K562 (cell line): ENCODE data around the gene PNPLA2. TPM values are rescaled to one million over a fixed set of nuclear protein-coding genes. Genes with fewer than 3 reads are reported as not detected.

Experiments used
- ATAC-seq: fragments of 200-7000 bp; cut with Tn5 transposase; 3 replicates; pipeline ENCODE4 v1.9.1; 2020; ENCODE audit warnings: moderate library complexity
- BruUV-seq: library from RNA; stranded (reverse); fragments of 400-500 nt; replicated peaks from 2 replicates; lab custom pipeline; 2021; lab: Mats Ljungman, UMichigan
- CTCF ChIA-PET: fragments of 300-600 bp; formaldehyde crosslinking; extraction: SDS; loops from one replicate; lab custom pipeline; 2021; ENCODE audit warnings: low intra/inter-chr PET ratio; lab: Yijun Ruan, JAX
- POLR2A ChIA-PET: fragments of 300-600, 350-650 bp; sonication (Branson Sonifier 250); formaldehyde crosslinking; extraction: SDS; loops from one replicate; lab custom pipeline; 2021; ENCODE audit warnings: antibody characterized with exemption, inconsistent platforms; lab: Yijun Ruan, JAX
- DNase-seq, 4 experiments: peaks; one replicate each; pipeline versions ENCODE4 v3.0.0 to v3.0.0-alpha.2; 2011 to 2018; ENCODE audit warnings: low spot score in 3 of 4, mixed read lengths in 3 of 4; ENCODE audit errors: extremely low read depth in 1 of 4
- FAIRE-seq: peaks from 2 replicates; lab custom pipeline; 2011; peaks lifted over from hg19 to GRCh38; lab: Jason Lieb, UNC
- H2AFZ ChIP-seq: 2 replicates; pipeline ENCODE4 v1.6.0; 2011; ENCODE audit warnings: low read depth, low read length, control low read depth, inconsistent platforms
- H3K27ac ChIP-seq: fragments of 200-600 bp; 3 replicates; pipeline ENCODE4 v1.8.0; 2011; ENCODE audit warnings: low read depth, mild to moderate bottlenecking, control low read depth, inconsistent platforms, low read length, moderate library complexity, mixed read lengths; ENCODE audit errors: extremely low read depth
- H3K27me3 ChIP-seq, 2 experiments: fragments of 300-600 bp in 1 of 2; 2 replicates in 1 of 2; 3 replicates in 1 of 2; pipeline versions ENCODE4 v1.6.0 to v1.8.0; 2011; ENCODE audit warnings: inconsistent platforms in 2 of 2, low read length in 2 of 2, mild to moderate bottlenecking in 1 of 2, mixed read lengths in 1 of 2, moderate library complexity in 1 of 2; ENCODE audit not compliant: control insufficient read depth in 2 of 2, insufficient read depth in 2 of 2
- H3K36me3 ChIP-seq: fragments of 300-600 bp; 3 replicates; pipeline ENCODE4 v1.8.0; 2011; ENCODE audit warnings: mild to moderate bottlenecking, low read length, inconsistent platforms; ENCODE audit not compliant: control insufficient read depth, insufficient read depth
- H3K4me1 ChIP-seq, 2 experiments: fragments of 200-600 bp in 1 of 2; replicated peaks in 1 of 2; 2 replicates in 1 of 2; 3 replicates in 1 of 2; pipeline versions ENCODE4 v1.5.1 to v1.8.0; 2011; ENCODE audit warnings: inconsistent platforms in 2 of 2, low read length in 2 of 2, mild to moderate bottlenecking in 1 of 2, mixed read lengths in 1 of 2, moderate library complexity in 1 of 2; ENCODE audit not compliant: control insufficient read depth in 2 of 2, insufficient read depth in 2 of 2
- H3K4me2 ChIP-seq: 2 replicates; pipeline ENCODE4 v1.6.1; 2011; ENCODE audit warnings: low read length, control low read depth, inconsistent platforms, mixed read lengths; ENCODE audit not compliant: insufficient read depth
- H3K4me3 ChIP-seq: fragments of 200-600 bp; sonication (generic), shearing (Covaris generic); 2 replicates; pipeline ENCODE4 v1.5.1; 2016; ENCODE audit warnings: control low read depth, inconsistent platforms
- H3K79me2 ChIP-seq: fragments of 200-600 bp; 3 replicates; pipeline ENCODE4 v1.8.0; 2011; ENCODE audit warnings: low read length, inconsistent platforms; ENCODE audit not compliant: control insufficient read depth, insufficient read depth
- H3K9ac ChIP-seq, 2 experiments: 2 replicates each; pipeline versions ENCODE4 v1.6.0 to v1.6.1; 2011; ENCODE audit warnings: low read depth in 2 of 2, low read length in 2 of 2, control low read depth in 1 of 2, inconsistent platforms in 1 of 2, mild to moderate bottlenecking in 1 of 2, mixed read lengths in 1 of 2; ENCODE audit not compliant: insufficient read depth in 1 of 2
- H3K9me1 ChIP-seq: one replicate; pipeline ENCODE4 v1.6.0; 2011; ENCODE audit warnings: inconsistent platforms, mild to moderate bottlenecking, low read length, moderate library complexity; ENCODE audit not compliant: control insufficient read depth, insufficient read depth
- H3K9me3 ChIP-seq: replicated peaks from 2 replicates; pipeline ENCODE4 v1.5.1; 2011; ENCODE audit warnings: low read depth, low read length, inconsistent platforms; ENCODE audit not compliant: control insufficient read depth, insufficient read depth
- H4K20me1 ChIP-seq: replicated peaks from 2 replicates; pipeline ENCODE4 v1.6.1; 2011; ENCODE audit warnings: low read length, inconsistent platforms, mixed read lengths; ENCODE audit not compliant: control insufficient read depth, insufficient read depth
- ELF2 ChIP-seq: fragments of 250-450 bp; sonication (Bioruptor Pico); IDR thresholded peaks from 2 replicates; pipeline ENCODE4 v1.5.0; 2021; ENCODE audit warnings: mild to moderate bottlenecking
- GMEB1 ChIP-seq: fragments of 250-450 bp; sonication (Bioruptor Pico); IDR thresholded peaks from 2 replicates; pipeline ENCODE4 v1.4.0; 2020; ENCODE audit warnings: mild to moderate bottlenecking
- SUPT5H ChIP-seq: fragments of 450-650 bp; IDR thresholded peaks from 2 replicates; pipeline ENCODE4 v1.6.1; 2016
- ZNF197 ChIP-seq: fragments of 200-800 bp; sonication (Bioruptor generic); IDR thresholded peaks from 2 replicates; pipeline ENCODE4 v1.6.1; 2016; ENCODE audit warnings: low read depth, missing genetic modification characterization, missing compliant biosample characterization
- WGBS: fragments of 100-300 bp; shearing (Covaris generic); methylation state at CpG from one replicate; pipeline ENCODE4 v1.1.6; 2016; ENCODE audit warnings: low coverage, mixed read lengths; ENCODE audit not compliant: insufficient coverage; ENCODE audit errors: missing lambda C conversion rate; 5-methylcytosine and 5-hydroxymethylcytosine counted together
- in situ Hi-C: fragments of 300-500 bp; cut with MboI; formaldehyde crosslinking; loops from 4 replicates; pipeline ENCODE4 v1.15.0; 2018; ENCODE audit warnings: inconsistent platforms, mixed read lengths
- intact Hi-C: fragments of 100-400 bp; cut with micrococcal nuclease; formaldehyde crosslinking; loops from 2 replicates; pipeline ENCODE4 v1.14.2; 2022
- polyA plus RNA-seq, 8 experiments: library from polyadenylated mRNA; depleted of rRNA in 4 of 8; stranded (reverse) in 5 of 8; unstranded in 3 of 8; fragments of >200 nt; fragmentation: Nextera tagmentation in 2 of 8; fragmentation: Illumina TruSeq in 1 of 8; extraction: Ambion mirVana in 2 of 8; extraction: Trizol in 1 of 8; gene quantifications; 2 replicates each; pipeline versions ENCODE4 v1.2.1 to v1.2.3, GENCODE V29; 2011 to 2014; ENCODE audit warnings: inconsistent platforms in 1 of 8, missing spikeins in 1 of 8
- total RNA-seq, 7 experiments: library from RNA; depleted of rRNA in 6 of 7; stranded (reverse); fragments of >200 nt in 6 of 7; fragmentation: Illumina TruSeq in 2 of 7; extraction: Trizol in 2 of 7; gene quantifications; 2 replicates each; pipeline versions ENCODE4 v1.2.1 to v1.2.3, GENCODE V29; 2011 to 2021; ENCODE audit warnings: low replicate concordance in 1 of 7

PNPLA2 gene
- total and polyA plus RNA-seq, 9 of the 15 experiments (the other 6 are each of a cell fraction or from before 2014, with no cell fraction given), result 0.39 to 87.1 (median 8.4) TPM

GRCh38 chr11:769887-770641, 48.6 kb upstream of the PNPLA2 start:
- H3K4me3 ChIP-seq, result no peak overlapping the region
- peaks cover 42% of the 10 kb centered on the region for H3K79me2 ChIP-seq
- no peaks in the 10 kb centered on the region for H3K27me3 ChIP-seq
- intact Hi-C loops, result no loop called here
- H3K27ac ChIP-seq, result no peak overlapping the region
- H4K20me1 ChIP-seq, result peaks cover 18% of the 10 kb centered on the region
- no peak overlapping the region for H2AFZ ChIP-seq
- WGBS, result 95% methylated on average over 23 of the region's 23 CpGs
- no peaks in the 10 kb centered on the region for H3K9me3 ChIP-seq
- TF ChIP-seq ZNF197, result no peak
- no peak for TF ChIP-seq ELF2 (CRISPR knock-in tag)
- no peak for TF ChIP-seq GMEB1 (CRISPR knock-in tag)
- 0 out of 2 replicates have a peak, but pooled peaks have one; percentile 26 for TF ChIP-seq SUPT5H
- POLR2A ChIA-PET, result interaction anchor here (0.5 to 1.4 kb wide), 5 partner anchors 8 to 477 kb away, joined by 3 to 14 read pairs (median 3); no protein-coding TSS in a partner anchor
- peak overlapping the region in 1 of 2 experiments; percentile 23; a peak in 1 of 4 replicates for H3K9ac ChIP-seq
- H3K4me1 ChIP-seq, result peaks cover 2 to 63% of the 10 kb centered on the region in 2 experiments; a peak in 3 of 5 replicates
- TSS peak; percentile 27 for BruUV-seq
- CTCF ChIA-PET, result no interaction called here
- in situ Hi-C loops, result no loop called here
- peaks cover 82% of the 10 kb centered on the region for H3K36me3 ChIP-seq
- H3K9me1 ChIP-seq, result peaks cover 1% of the 10 kb centered on the region
- DNase-seq (no peak), FAIRE-seq (no peak), ATAC-seq (no peak)
- H3K4me2 ChIP-seq, result no peak overlapping the region
